SK-N-SH (cell line): ENCODE data around the gene ADCY9. TPM values are rescaled to one million over a fixed set of nuclear protein-coding genes. Genes with fewer than 3 reads are reported as not detected.

ENCODE experiments used
- CTCF ChIA-PET: fragments of 300-600, 350-600 bp; formaldehyde crosslinking; extraction: SDS; loops from one replicate; lab custom pipeline; 2021; lab: Yijun Ruan, JAX
- POLR2A ChIA-PET: fragments of 350-600 bp; sonication (Branson Sonifier 250); formaldehyde crosslinking; extraction: SDS; loops from one replicate; lab custom pipeline; 2020; ENCODE audit warnings: antibody characterized with exemption, inconsistent platforms; lab: Yijun Ruan, JAX
- DNase-seq: peaks from one replicate; pipeline ENCODE4 v3.0.0; 2012
- H2AFZ ChIP-seq: fragments of 200-600 bp; sonication (generic); 2 replicates; pipeline ENCODE4 v1.8.1; 2016; ENCODE audit warnings: antibody characterized with exemption, mild to moderate bottlenecking, low read depth
- H3F3A ChIP-seq: fragments of 200-600 bp; sonication (generic); replicated peaks from 2 replicates; pipeline ENCODE3; 2016; ENCODE audit warnings: antibody characterized with exemption, mild to moderate bottlenecking; ENCODE audit not compliant: insufficient read depth
- H3K27ac ChIP-seq, 2 experiments: fragments of 200-500 bp in 1 of 2; fragments of 200-600 bp in 1 of 2; sonication (Bioruptor generic) in 1 of 2; sonication (generic), shearing (Covaris generic) in 1 of 2; 2 replicates each; pipeline versions ENCODE4 v1.5.1 to v1.6.1; 2014 to 2016; ENCODE audit warnings: low read depth in 2 of 2, inconsistent platforms in 1 of 2, low read length in 1 of 2, mild to moderate bottlenecking in 1 of 2, mixed read lengths in 1 of 2
- H3K27me3 ChIP-seq: fragments of 200-600 bp; sonication (generic), shearing (Covaris generic); 2 replicates; pipeline ENCODE4 v1.6.1; 2016; ENCODE audit warnings: mixed run types; ENCODE audit not compliant: insufficient read depth
- H3K36me3 ChIP-seq, 2 experiments: fragments of 200-500 bp in 1 of 2; fragments of 200-600 bp in 1 of 2; sonication (Bioruptor generic) in 1 of 2; sonication (generic) in 1 of 2; replicated peaks in 1 of 2; 2 replicates each; pipeline versions ENCODE3 to v1.5.1; 2014 to 2016; ENCODE audit warnings: low read length in 1 of 2, mild to moderate bottlenecking in 1 of 2; ENCODE audit not compliant: insufficient read depth in 2 of 2, control insufficient read depth in 1 of 2
- H3K4me1 ChIP-seq, 2 experiments: fragments of 200-500 bp in 1 of 2; fragments of 200-600 bp in 1 of 2; sonication (Bioruptor generic) in 1 of 2; sonication (generic), shearing (Covaris generic) in 1 of 2; 2 replicates each; pipeline versions ENCODE4 v1.5.1 to v1.6.1; 2014 to 2016; ENCODE audit warnings: low read depth in 1 of 2, low read length in 1 of 2, mixed run types in 1 of 2; ENCODE audit not compliant: insufficient read depth in 2 of 2, control insufficient read depth in 1 of 2
- H3K4me2 ChIP-seq: fragments of 200-600 bp; sonication (generic), shearing (Covaris generic); 2 replicates; pipeline ENCODE4 v1.6.1; 2017; ENCODE audit warnings: mixed run types
- H3K4me3 ChIP-seq, 2 experiments: fragments of 200-500 bp in 1 of 2; fragments of 200-600 bp in 1 of 2; sonication (Bioruptor generic) in 1 of 2; sonication (generic), shearing (Covaris generic) in 1 of 2; 2 replicates each; pipeline versions ENCODE4 v1.5.1 to v1.8.1; 2014 to 2016; ENCODE audit warnings: low read depth in 2 of 2, inconsistent platforms in 1 of 2, low read length in 1 of 2, mild to moderate bottlenecking in 1 of 2, mixed read lengths in 1 of 2, moderate library complexity in 1 of 2
- H3K79me2 ChIP-seq: fragments of 200-600 bp; sonication (generic); 2 replicates; pipeline ENCODE4 v1.8.1; 2017; ENCODE audit warnings: mild to moderate bottlenecking; ENCODE audit not compliant: insufficient read depth
- H3K9ac ChIP-seq: fragments of 200-600 bp; sonication (generic); 2 replicates; pipeline ENCODE4 v1.6.1; 2017; ENCODE audit warnings: mixed run types
- H3K9me2 ChIP-seq: fragments of 200-600 bp; sonication (generic); 2 replicates; pipeline ENCODE4 v1.6.1; 2017; ENCODE audit warnings: mixed run types
- H3K9me3 ChIP-seq: fragments of 200-600 bp; sonication (generic); 2 replicates; pipeline ENCODE4 v1.6.1; 2017; ENCODE audit warnings: mixed run types, mild to moderate bottlenecking, moderate library complexity
- H4K20me1 ChIP-seq: fragments of 200-600 bp; sonication (generic); 2 replicates; pipeline ENCODE4 v1.6.1; 2017; ENCODE audit warnings: mild to moderate bottlenecking, mixed run types; ENCODE audit not compliant: insufficient read depth
- CHD2 ChIP-seq: fragments of 150-350 bp; IDR thresholded peaks from 2 replicates; pipeline ENCODE4 v1.6.1; 2018; ENCODE audit warnings: low read length; ENCODE audit not compliant: partially characterized antibody
- EZH2phosphoT487 ChIP-seq: fragments of 200-600 bp; sonication (generic); IDR thresholded peaks from 2 replicates; pipeline ENCODE4 v1.6.1; 2017; ENCODE audit warnings: low read depth, mixed run types, mild to moderate bottlenecking, antibody characterized with exemption, moderate library complexity, borderline replicate concordance
- FOSL2 ChIP-seq: IDR thresholded peaks from 2 replicates; pipeline ENCODE4 v1.4.0; 2012; ENCODE audit warnings: low read depth, mild to moderate bottlenecking, moderate library complexity, borderline replicate concordance
- FOXJ3 ChIP-seq: sonication (generic); formaldehyde crosslinking; IDR thresholded peaks from 2 replicates; pipeline ENCODE4 v1.5.1; 2020; ENCODE audit warnings: mild to moderate bottlenecking, missing genetic modification reagents
- FOXM1 ChIP-seq: IDR thresholded peaks from 2 replicates; pipeline ENCODE4 v1.4.0; 2012; ENCODE audit warnings: low read depth, mild to moderate bottlenecking
- GABPA ChIP-seq: IDR thresholded peaks from 2 replicates; pipeline ENCODE4 v1.4.0; 2012; ENCODE audit warnings: low read depth, mild to moderate bottlenecking
- MEF2A ChIP-seq: IDR thresholded peaks from 2 replicates; pipeline ENCODE4 v1.4.0; 2012; ENCODE audit warnings: low read depth, borderline replicate concordance
- MXI1 ChIP-seq: IDR thresholded peaks from 2 replicates; pipeline ENCODE4 v1.6.1; 2012; ENCODE audit warnings: mild to moderate bottlenecking, low read depth, low read length, improper control_type of control experiment
- NFIC ChIP-seq: IDR thresholded peaks from 2 replicates; pipeline ENCODE4 v1.4.0; 2012; ENCODE audit warnings: borderline replicate concordance
- NRF1 ChIP-seq: IDR thresholded peaks from 2 replicates; pipeline ENCODE4 v1.6.1; 2012; ENCODE audit warnings: low read depth, mild to moderate bottlenecking, low read length
- PBX3 ChIP-seq: IDR thresholded peaks from 2 replicates; pipeline ENCODE4; 2012
- RAD21 ChIP-seq: IDR thresholded peaks from 2 replicates; pipeline ENCODE4 v1.6.1; 2012; ENCODE audit warnings: mild to moderate bottlenecking, low read length
- RXRA ChIP-seq: IDR thresholded peaks from 2 replicates; pipeline ENCODE4 v1.4.0; 2012; ENCODE audit warnings: low read depth, mild to moderate bottlenecking, borderline replicate concordance
- SIN3A ChIP-seq: IDR thresholded peaks from 2 replicates; pipeline ENCODE4 v1.6.1; 2012; ENCODE audit warnings: low read depth, mild to moderate bottlenecking, low read length, moderate library complexity, borderline replicate concordance
- SMC3 ChIP-seq: IDR thresholded peaks from 2 replicates; pipeline ENCODE4 v1.6.1; 2012; ENCODE audit warnings: low read depth, low read length, improper control_type of control experiment
- TAF1 ChIP-seq: IDR thresholded peaks from 2 replicates; pipeline ENCODE4 v1.6.1; 2012; ENCODE audit warnings: low read depth, mild to moderate bottlenecking, low read length, moderate library complexity, borderline replicate concordance
- TCF12 ChIP-seq: IDR thresholded peaks from 2 replicates; pipeline ENCODE4 v1.4.0; 2012
- WGBS: methylation state at CpG from one replicate; pipeline ENCODE4 v1.1.6; 2017; ENCODE audit warnings: low lambda C conversion rate; 5-methylcytosine and 5-hydroxymethylcytosine counted together
- polyA plus RNA-seq, 3 experiments: library from polyadenylated mRNA; depleted of rRNA; stranded (reverse); fragments of >200 nt; gene quantifications; 2 replicates each; pipeline ENCODE4 v1.2.3, GENCODE V29; 2012
- TF ChIP-seq, protein P1 (sequence below): fragments of 150-350 bp; IDR thresholded peaks from 2 replicates; pipeline ENCODE4 v1.6.1; 2016; ENCODE audit warnings: mild to moderate bottlenecking, low read depth, low read length

ADCY9 gene
- polyA plus RNA-seq, 1 of the 3 experiments (the other 2 are of a cell fraction), result 5.2 TPM

DNA sequence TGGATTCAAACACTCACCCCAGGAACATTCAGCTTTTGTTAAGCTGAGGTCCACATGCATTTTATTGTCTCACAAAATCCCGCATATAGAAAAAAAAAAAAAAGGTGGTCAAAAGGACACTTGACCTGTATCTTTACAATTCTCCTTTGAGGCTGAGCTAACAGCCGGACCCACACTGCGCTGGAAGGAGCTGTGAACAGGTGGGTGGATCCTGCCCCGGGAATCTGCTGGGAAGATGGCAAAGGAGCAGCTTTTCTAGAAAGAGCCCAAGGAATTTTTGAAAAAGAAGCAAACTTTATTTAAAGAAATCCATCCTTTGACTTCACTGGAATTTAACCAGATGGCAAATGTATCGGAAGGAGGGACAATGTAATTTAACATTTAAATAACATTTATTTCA is 108.1 kb downstream of the ADCY9 start:
- Histone ChIP-seq H3F3A (peaks cover 3% of the 10 kb centered on the region), H3K79me2 (no peaks in the 10 kb centered on the region), H3K9me3 (no peaks in the 10 kb centered on the region), H3K27ac (no peak overlapping the region), H3K4me1 (no peaks in the 10 kb centered on the region), H2AFZ (no peak overlapping the region), H3K4me3 (no peak overlapping the region), H3K9ac (no peak overlapping the region), H3K9me2 (no peaks in the 10 kb centered on the region), H3K4me2 (no peak overlapping the region), H4K20me1 (no peaks in the 10 kb centered on the region), H3K27me3 (no peaks in the 10 kb centered on the region), H3K36me3 (no peaks in the 10 kb centered on the region)
- DNase-seq, result no peak
- WGBS, result 96% methylated on average over 5 of the region's 5 CpGs
- POLR2A ChIA-PET, result no interaction called here
- CTCF ChIA-PET, result interaction anchor here (0.9 kb wide), 1 partner anchor 18 kb away, joined by 4 read pairs; no protein-coding TSS in a partner anchor
- TF ChIP-seq TAF1, result no peak
- TF ChIP-seq MEF2A, result no peak
- no peak for TF ChIP-seq GABPA
- no peak for TF ChIP-seq NFIC
- no peak for TF ChIP-seq FOSL2
- TF ChIP-seq FOXJ3, result no peak
- TF ChIP-seq MXI1, result no peak
- no peak for TF ChIP-seq CHD2
- no peak for TF ChIP-seq RAD21
- TF ChIP-seq TCF12, result no peak
- TF ChIP-seq, protein P1, sequence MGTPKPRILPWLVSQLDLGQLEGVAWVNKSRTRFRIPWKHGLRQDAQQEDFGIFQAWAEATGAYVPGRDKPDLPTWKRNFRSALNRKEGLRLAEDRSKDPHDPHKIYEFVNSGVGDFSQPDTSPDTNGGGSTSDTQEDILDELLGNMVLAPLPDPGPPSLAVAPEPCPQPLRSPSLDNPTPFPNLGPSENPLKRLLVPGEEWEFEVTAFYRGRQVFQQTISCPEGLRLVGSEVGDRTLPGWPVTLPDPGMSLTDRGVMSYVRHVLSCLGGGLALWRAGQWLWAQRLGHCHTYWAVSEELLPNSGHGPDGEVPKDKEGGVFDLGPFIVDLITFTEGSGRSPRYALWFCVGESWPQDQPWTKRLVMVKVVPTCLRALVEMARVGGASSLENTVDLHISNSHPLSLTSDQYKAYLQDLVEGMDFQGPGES, result no peak
- TF ChIP-seq PBX3, result no peak
- no peak for TF ChIP-seq RXRA
- no peak for TF ChIP-seq EZH2phosphoT487
- no peak for TF ChIP-seq NRF1
- TF ChIP-seq SIN3A, result no peak

GRCh38 chr16:4006397-4006999 is 109.7 kb downstream of the ADCY9 start:
- no peaks in the 10 kb centered on the region for H3K9me2 ChIP-seq
- 93% methylated on average over 12 of the region's 12 CpGs for WGBS
- DNase-seq, result no peak
- no peaks in the 10 kb centered on the region for H3K79me2 ChIP-seq
- no peaks in the 10 kb centered on the region for H3K36me3 ChIP-seq
- no peak overlapping the region for H3K27ac ChIP-seq
- no peak overlapping the region for H3K4me2 ChIP-seq
- H3K4me1 ChIP-seq, result no peaks in the 10 kb centered on the region
- ChIA-PET CTCF (interaction anchor here (1.2 to 1.5 kb wide), 3 partner anchors 10 to 247 kb away, joined by 3 read pairs; no protein-coding TSS in a partner anchor), POLR2A (no interaction called here)
- no peaks in the 10 kb centered on the region for H3K9me3 ChIP-seq
- H3K4me3 ChIP-seq, result no peak overlapping the region
- TF ChIP-seq GABPA (no peak), SMC3 (no peak), FOXM1 (no peak), RAD21 (no peak)
- H3K9ac ChIP-seq, result no peak overlapping the region
- H4K20me1 ChIP-seq, result no peaks in the 10 kb centered on the region
- H3F3A ChIP-seq, result no peaks in the 10 kb centered on the region
- no peaks in the 10 kb centered on the region for H3K27me3 ChIP-seq
- H2AFZ ChIP-seq, result no peak overlapping the region
